ENCODE data around the gene PLD6. TPM values are rescaled to one million over a fixed set of nuclear protein-coding genes. Genes with fewer than 3 reads are reported as not detected.

Gene PLD6
- total RNA-seq, 1 experiment from 2014 or later, result 1.2 TPM

- DNase-seq (ENCODE audit: low spot score), result no peak
- TF ChIP-seq CREB1 (CRISPR knock-in tag; IDR thresholded peaks at IDR 0.05) (no peak), FOXP1 (CRISPR knock-in tag; IDR thresholded peaks at IDR 0.05; ENCODE audit: borderline replicate concordance) (no peak), RELA (CRISPR knock-in tag; IDR thresholded peaks at IDR 0.05; ENCODE audit: borderline replicate concordance) (no peak), E2F5 (CRISPR knock-in tag; IDR thresholded peaks at IDR 0.05) (no peak), ETV6 (CRISPR knock-in tag; IDR thresholded peaks at IDR 0.05) (no peak), TP53 (CRISPR knock-in tag; IDR thresholded peaks at IDR 0.05) (no peak), CBFB (CRISPR knock-in tag; IDR thresholded peaks at IDR 0.05; ENCODE audit: low read depth) (no peak), PRRX2 (CRISPR knock-in tag; IDR thresholded peaks at IDR 0.05) (no peak), EMX1 (CRISPR knock-in tag; IDR thresholded peaks at IDR 0.05) (no peak), GTF2I (CRISPR knock-in tag; conservative IDR thresholded peaks at IDR 0.05) (no peak), SMAD4 (CRISPR knock-in tag; IDR thresholded peaks at IDR 0.05) (no peak), NFYB (CRISPR knock-in tag; conservative IDR thresholded peaks at IDR 0.05; ENCODE audit: low read depth) (no peak), TCF7 (CRISPR knock-in tag; IDR thresholded peaks at IDR 0.05; ENCODE audit: low read depth) (no peak), ESRRA (CRISPR knock-in tag; IDR thresholded peaks at IDR 0.05; ENCODE audit: borderline replicate concordance) (no peak), ZBTB21 (CRISPR knock-in tag; IDR thresholded peaks at IDR 0.05; ENCODE audit: borderline replicate concordance) (no peak), AR (CRISPR knock-in tag; IDR thresholded peaks at IDR 0.05) (no peak), TEAD1 (CRISPR knock-in tag; IDR thresholded peaks at IDR 0.05) (no peak), AFF4 (CRISPR knock-in tag; IDR thresholded peaks at IDR 0.05; ENCODE audit: borderline replicate concordance) (no peak), HMGA2 (CRISPR knock-in tag; IDR thresholded peaks at IDR 0.05) (no peak)
- peaks cover 32% of the 10 kb centered on the region for H3K36me3 Mint-ChIP-seq
- no peak for ATAC-seq
- no peak overlapping the region for H3K27ac Mint-ChIP-seq
- ChIA-PET CTCF (interaction anchor here (0.5 to 0.7 kb wide), 2 partner anchors 72 to 258 kb away, joined by 3 read pairs; no protein-coding TSS in a partner anchor), POLR2A (no interaction called here)
- no peaks in the 10 kb centered on the region for H3K9me3 Mint-ChIP-seq
- H3K4me1 Mint-ChIP-seq, result no peaks in the 10 kb centered on the region
- no peaks in the 10 kb centered on the region for H3K27me3 Mint-ChIP-seq (ENCODE audit: low read depth)
- no peak overlapping the region for H3K4me3 Mint-ChIP-seq
Measured at GRCh38 chr17:17213775-17214174, 7.6 kb upstream of the PLD6 start.

- H3K27ac Mint-ChIP-seq, result no peak overlapping the region
- H3K36me3 Mint-ChIP-seq, result peaks cover 5% of the 10 kb centered on the region
- TF ChIP-seq RORB (CRISPR knock-in tag; IDR thresholded peaks at IDR 0.05) (no peak), SP1 (CRISPR knock-in tag; conservative IDR thresholded peaks at IDR 0.05) (no peak), ARID4B (CRISPR knock-in tag; IDR thresholded peaks at IDR 0.05; ENCODE audit: borderline replicate concordance) (no peak), JUN (CRISPR knock-in tag; IDR thresholded peaks at IDR 0.05) (no peak), ZNF138 (CRISPR knock-in tag; conservative IDR thresholded peaks at IDR 0.05) (no peak), E2F4 (CRISPR knock-in tag; IDR thresholded peaks at IDR 0.05; ENCODE audit: borderline replicate concordance, low read depth) (no peak)
- no peaks in the 10 kb centered on the region for H3K9me3 Mint-ChIP-seq
- H3K4me3 Mint-ChIP-seq, result no peak overlapping the region
- ChIA-PET CTCF (interaction anchor here (1.7 to 3.2 kb wide), 2 partner anchors 66 to 216 kb away, joined by 7 to 14 read pairs; no protein-coding TSS in a partner anchor), POLR2A (interaction anchor here (0.6 kb wide), 1 partner anchor 1436 kb away, joined by 3 read pairs; no protein-coding TSS in a partner anchor)
- H3K4me1 Mint-ChIP-seq, result no peaks in the 10 kb centered on the region
- ATAC-seq (no peak), DNase-seq (ENCODE audit: low spot score) (no peak)
- peaks cover 7% of the 10 kb centered on the region for H3K27me3 Mint-ChIP-seq (ENCODE audit: low read depth)
Measured at GRCh38 chr17:17207998-17208397, 1.9 kb upstream of the PLD6 start.

Measured in WTC11 (cell line).